Measurements from ENCODE around the gene ACOX2. TPM values are rescaled to one million over a fixed set of nuclear protein-coding genes. Genes with fewer than 3 reads are reported as not detected.

The ACOX2 gene
- total RNA-seq, 1 experiment from 2014 or later = 0.85 TPM

DNA sequence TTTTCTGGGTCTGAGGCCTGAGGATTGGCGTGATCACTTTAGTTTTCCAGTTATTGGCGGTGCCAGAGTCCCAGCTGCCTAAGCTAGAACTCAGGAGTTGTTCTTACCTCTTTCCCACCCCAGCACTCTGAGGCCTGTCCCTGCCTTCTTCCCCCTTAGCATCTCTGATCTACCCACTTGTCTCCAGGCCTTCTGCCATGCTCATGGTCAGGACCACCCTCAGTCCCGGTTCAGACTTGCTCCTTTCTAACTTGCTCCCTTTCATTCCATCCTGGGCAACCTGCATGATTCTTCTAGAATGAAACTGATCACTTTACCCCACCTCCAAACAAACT lies 15.7 kb downstream of the ACOX2 start:
- Mint-ChIP-seq H3K4me1 (peaks cover 52 to 61% of the 10 kb centered on the region in 2 experiments), H3K27ac (no peak overlapping the region; a peak in 1 of 7 replicates)

More for the DNA sequence above, 15.7 kb downstream of the ACOX2 start:
- H3K23ac ChIP-seq (ENCODE audit: insufficient read length, low read depth, low read length) = no peak overlapping the region
- DNase-seq = no peak
- H3K27me3 ChIP-seq (ENCODE audit: insufficient read depth, low read length) = no peaks in the 10 kb centered on the region
- no peak overlapping the region for H4K5ac ChIP-seq (ENCODE audit: insufficient read length, low read depth, low read length)
- H2BK5ac ChIP-seq (ENCODE audit: insufficient read length, low read length) = no peak overlapping the region
- no peaks in the 10 kb centered on the region; the same call in 1 of the 2 replicates for H3K4me1 ChIP-seq (ENCODE audit: insufficient read depth, low read length)
- H4K20me1 ChIP-seq (ENCODE audit: control insufficient read depth, insufficient read depth, insufficient read length) = no peaks in the 10 kb centered on the region
- H3K79me1 ChIP-seq (ENCODE audit: insufficient read depth, low read depth, low read length, poor library complexity, severe bottlenecking) = no peaks in the 10 kb centered on the region
- Mint-ChIP-seq H3K9me3 (peaks cover 0 to 2% of the 10 kb centered on the region in 2 experiments; a peak in 1 of 5 replicates), H3K36me3 (ENCODE audit: insufficient read depth in 1 of 3, low read depth in 3 of 3) (no peaks in the 10 kb centered on the region), H3K4me3 (no peak overlapping the region), H3K27me3 (ENCODE audit: low read depth) (peaks cover 2% of the 10 kb centered on the region)
- no peak overlapping the region for H2BK20ac ChIP-seq (ENCODE audit: low read depth, low read length, poor library complexity, severe bottlenecking)
- no peak overlapping the region for H3K4me2 ChIP-seq (ENCODE audit: insufficient read depth, insufficient read length, low read length)
- no peak overlapping the region for H3K9ac ChIP-seq (ENCODE audit: extremely low read depth, insufficient read length, low read length)
- H3K4ac ChIP-seq (ENCODE audit: low read depth, low read length) = no peak overlapping the region
- H3K14ac ChIP-seq (ENCODE audit: insufficient read depth, low read length) = no peak overlapping the region
- H4K91ac ChIP-seq (ENCODE audit: insufficient read length, low read depth, low read length) = no peak overlapping the region
- no peak overlapping the region for H3K56ac ChIP-seq (ENCODE audit: insufficient read length, low read depth, low read length)
- H4K8ac ChIP-seq (replicated peaks; ENCODE audit: insufficient read length, low read depth, low read length) = no peak overlapping the region
- TF ChIP-seq, protein P1, sequence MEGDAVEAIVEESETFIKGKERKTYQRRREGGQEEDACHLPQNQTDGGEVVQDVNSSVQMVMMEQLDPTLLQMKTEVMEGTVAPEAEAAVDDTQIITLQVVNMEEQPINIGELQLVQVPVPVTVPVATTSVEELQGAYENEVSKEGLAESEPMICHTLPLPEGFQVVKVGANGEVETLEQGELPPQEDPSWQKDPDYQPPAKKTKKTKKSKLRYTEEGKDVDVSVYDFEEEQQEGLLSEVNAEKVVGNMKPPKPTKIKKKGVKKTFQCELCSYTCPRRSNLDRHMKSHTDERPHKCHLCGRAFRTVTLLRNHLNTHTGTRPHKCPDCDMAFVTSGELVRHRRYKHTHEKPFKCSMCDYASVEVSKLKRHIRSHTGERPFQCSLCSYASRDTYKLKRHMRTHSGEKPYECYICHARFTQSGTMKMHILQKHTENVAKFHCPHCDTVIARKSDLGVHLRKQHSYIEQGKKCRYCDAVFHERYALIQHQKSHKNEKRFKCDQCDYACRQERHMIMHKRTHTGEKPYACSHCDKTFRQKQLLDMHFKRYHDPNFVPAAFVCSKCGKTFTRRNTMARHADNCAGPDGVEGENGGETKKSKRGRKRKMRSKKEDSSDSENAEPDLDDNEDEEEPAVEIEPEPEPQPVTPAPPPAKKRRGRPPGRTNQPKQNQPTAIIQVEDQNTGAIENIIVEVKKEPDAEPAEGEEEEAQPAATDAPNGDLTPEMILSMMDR (conservative IDR thresholded peaks at IDR 0.05) = no peak
- no peak overlapping the region for H2BK12ac ChIP-seq (ENCODE audit: insufficient read length, low read depth, low read length)
- H3K79me2 ChIP-seq (ENCODE audit: insufficient read depth, low read length) = no peaks in the 10 kb centered on the region
- no CpG with 5 or more reads among the region's 3 CpGs for WGBS (ENCODE audit: extremely low coverage, insufficient read length, low lambda C conversion rate)
- H3K27ac ChIP-seq (ENCODE audit: insufficient read length, low read depth, low read length) = no peak overlapping the region
- no peak overlapping the region for H3T11ph ChIP-seq (ENCODE audit: low read length)
- H2AK5ac ChIP-seq (ENCODE audit: insufficient read length, low read length) = no peak overlapping the region
- no peak overlapping the region for H2BK15ac ChIP-seq (ENCODE audit: low read depth, low read length)
- H3K18ac ChIP-seq (ENCODE audit: insufficient read length, low read depth, low read length) = no peak overlapping the region
- H3K9me3 ChIP-seq (ENCODE audit: control insufficient read depth, low read depth, low read length) = no peaks in the 10 kb centered on the region
- H3K23me2 ChIP-seq (ENCODE audit: insufficient read length, low read depth, low read length, poor library complexity, severe bottlenecking) = no peaks in the 10 kb centered on the region
- no peak overlapping the region for H2BK120ac ChIP-seq (ENCODE audit: low read depth, low read length, poor library complexity, severe bottlenecking)
- H2AFZ ChIP-seq (ENCODE audit: low read length) = no peak overlapping the region
